Astrocyte (in vitro differentiated cells and primary cell): ENCODE measurements around the gene CIB2.

Experiments
- CTCF ChIP-seq: IDR thresholded peaks from 2 replicates; pipeline ENCODE4 v1.5.1; 2011; ENCODE audit warnings: low read depth, mild to moderate bottlenecking, inconsistent platforms, low read length, moderate library complexity; ENCODE audit not compliant: insufficient read depth
- EZH2 ChIP-seq: IDR thresholded peaks from 2 replicates; pipeline ENCODE4 v1.6.1; 2012; ENCODE audit warnings: mild to moderate bottlenecking, low read length, inconsistent platforms; ENCODE audit not compliant: insufficient read depth

GRCh38 chr15:78075490-78076230 lies 55.6 kb downstream of the CIB2 start:
- no peak for TF ChIP-seq CTCF
- no peak for TF ChIP-seq EZH2
